GM19238 (cell line): ENCODE data around the gene LHX6.

ENCODE experiments used
- DNase-seq: peaks from one replicate; pipeline ENCODE4 v3.0.0; 2011; ENCODE audit warnings: low spot score; ENCODE audit not compliant: insufficient read length

LHX6 gene

DNA sequence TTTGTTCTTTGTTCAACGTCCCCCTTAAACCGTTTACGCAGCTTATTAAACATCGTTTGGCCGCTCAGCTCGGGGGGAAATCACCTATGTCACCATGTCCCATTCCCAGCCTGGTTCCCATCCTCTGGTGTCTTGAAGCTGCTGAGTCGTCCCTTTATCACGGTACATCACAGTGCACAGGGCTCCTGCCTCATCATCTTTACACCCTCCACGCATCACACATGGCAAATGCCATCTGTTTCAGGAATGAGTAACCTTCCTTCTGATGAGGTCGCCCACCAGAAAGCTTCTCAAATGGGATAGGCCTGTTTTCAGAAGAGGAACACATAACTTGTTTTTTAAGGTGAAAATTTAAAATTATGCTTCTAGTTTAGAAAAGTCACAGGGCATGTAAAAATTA is 7.9 kb upstream of the LHX6 start:
- DNase-seq = no peak

DNA sequence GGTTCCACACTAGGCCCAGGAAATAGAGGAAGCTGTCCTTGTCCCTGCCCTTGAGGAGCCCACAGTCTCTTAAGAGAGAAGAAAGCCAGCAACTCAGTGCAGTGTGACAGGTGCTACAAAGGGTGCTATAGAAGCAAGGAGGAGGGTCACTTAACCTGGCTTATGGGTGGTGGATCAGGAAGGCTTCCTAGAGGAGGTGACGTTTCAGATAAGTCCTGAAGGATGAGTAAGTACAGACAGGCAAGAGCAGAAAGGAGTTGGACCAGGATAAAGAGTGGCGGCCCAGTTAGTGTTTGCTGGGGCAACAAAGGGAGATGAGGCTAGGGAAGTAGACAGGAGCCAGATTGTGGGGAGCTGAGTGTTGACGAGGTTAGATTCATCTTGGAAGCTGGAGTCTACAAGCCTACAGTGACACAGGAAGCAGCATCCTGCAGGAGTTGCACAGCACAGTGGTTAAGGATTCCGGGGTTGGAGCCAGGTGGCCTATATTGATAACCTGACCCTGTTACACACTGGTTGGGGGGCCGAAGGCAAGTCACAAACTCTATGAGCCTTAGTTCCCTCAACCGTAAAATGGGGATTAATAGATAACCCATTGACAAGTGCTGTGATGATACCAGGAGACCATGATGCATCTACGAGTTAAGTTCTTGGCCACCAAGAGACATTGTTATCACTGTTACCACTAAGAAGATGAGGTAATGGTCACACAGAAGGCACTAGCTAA is 5.4 kb upstream of the LHX6 start:
- DNase-seq = no peak

DNA sequence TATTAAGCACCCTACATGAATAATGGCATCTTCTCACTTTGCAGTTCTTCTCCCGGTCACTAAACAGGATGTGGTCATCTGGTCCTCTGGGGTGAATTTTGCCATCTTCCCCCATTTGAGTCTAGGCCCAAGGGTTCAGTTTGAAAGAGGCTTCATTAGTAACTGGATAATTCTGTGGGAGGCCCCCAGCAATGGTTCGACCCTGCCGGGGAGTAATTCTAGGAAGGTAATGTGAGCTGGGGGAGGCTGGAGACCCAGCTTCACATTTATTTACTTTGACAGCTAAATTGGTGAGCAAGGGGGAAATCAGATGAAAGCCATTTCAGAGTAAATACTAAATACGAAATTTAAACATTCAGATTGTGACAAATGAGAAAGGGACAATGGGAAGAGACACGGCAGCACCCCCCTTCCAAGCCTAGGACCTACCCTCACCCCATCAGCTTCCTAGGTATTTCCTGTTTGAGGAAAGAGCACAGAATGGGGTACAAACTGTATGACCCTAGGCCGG is 4.1 kb upstream of the LHX6 start:
- no peak for DNase-seq

DNA sequence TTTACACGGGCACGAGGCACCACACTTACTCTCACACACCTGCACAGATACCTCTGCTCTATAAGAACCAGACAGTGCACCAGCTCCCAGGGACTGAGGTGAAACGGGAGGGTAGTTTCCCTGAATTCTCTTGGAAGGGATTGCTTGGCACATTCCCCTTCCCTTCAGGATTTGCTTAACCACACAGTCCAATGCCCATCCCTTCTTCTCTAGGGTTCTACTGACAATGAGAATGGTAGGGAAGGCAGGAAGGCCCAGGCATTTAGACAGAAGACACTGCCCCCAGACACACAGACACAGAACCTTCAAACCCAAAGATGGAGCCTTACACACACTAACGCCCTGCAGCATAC is 704 bp upstream of the LHX6 start:
- DNase-seq = no peak

DNA sequence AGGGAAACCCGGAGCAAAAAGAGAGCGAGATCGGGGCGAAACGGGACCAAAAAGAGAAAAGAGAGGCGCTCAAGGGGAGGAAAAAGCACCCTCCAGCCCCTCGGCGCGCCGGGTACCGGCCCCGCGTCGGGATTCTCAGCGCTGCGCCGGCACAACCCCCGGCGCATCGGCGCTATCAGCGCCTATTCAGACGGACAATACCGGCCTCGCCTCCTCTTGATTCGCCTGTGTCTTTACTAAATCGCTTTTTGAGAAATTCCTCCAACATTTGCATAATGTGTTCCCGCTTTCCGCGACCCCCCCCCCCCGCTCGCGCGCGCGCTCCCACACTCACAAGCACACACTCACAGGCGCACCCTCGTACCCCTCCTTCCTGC is 578 bp downstream of the LHX6 start:
- no peak for DNase-seq

DNA sequence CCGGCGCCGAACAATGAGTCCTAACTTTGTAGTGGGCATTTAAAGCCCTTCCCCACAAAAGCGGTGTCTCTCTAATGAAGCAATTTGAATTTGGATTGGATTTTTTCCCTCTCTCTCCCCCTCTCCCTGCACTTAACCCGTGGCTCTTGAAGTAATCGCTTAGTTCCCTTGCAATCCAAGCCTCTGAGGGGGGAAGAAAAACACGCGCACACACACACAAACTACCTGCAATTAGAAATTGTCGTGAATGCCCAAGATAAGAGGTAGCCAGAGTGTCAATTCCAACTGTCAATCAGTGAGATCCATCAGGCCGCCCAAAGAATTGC is 1.2 kb downstream of the LHX6 start:
- DNase-seq = no peak

DNA sequence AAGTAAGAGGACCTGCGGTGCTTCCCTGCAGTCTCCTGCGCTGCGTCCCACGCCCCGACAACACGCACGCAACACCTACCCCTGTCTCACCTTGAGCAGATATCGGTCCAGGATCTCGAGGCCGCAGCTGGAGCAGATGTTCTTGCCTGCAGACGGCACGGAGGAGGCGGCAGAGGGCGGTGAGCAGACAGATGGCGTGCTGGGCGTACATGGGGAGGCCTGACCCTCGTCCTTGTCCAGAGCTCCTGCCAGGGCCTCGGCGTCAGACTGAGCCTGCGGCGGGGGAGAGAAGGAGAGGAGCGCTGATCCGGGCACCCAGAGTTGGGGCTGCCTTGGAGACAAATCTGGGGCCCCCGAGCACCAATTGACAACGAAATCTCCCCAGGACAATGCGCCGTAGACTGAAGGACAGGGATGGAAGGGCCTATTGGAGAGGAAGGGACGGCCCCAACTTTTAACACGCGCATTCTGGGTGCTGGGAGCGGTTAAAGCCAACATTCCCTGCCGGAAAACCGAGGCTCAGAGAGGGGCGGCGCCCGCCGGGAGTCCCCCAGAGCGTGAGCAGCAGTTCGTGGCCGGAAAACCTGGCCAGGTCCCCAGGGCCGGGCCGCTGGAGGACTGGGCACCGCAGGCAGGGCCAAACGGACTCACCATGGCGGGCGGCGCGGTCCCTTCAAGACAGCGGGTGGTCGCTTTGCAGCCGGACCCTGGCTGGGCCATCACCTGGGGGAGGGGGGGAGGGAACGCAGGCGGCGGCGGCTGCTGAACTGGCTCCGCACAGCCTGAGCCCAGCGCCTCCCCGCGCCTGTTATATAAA is 1.8 kb downstream of the LHX6 start:
- no peak for DNase-seq

DNA sequence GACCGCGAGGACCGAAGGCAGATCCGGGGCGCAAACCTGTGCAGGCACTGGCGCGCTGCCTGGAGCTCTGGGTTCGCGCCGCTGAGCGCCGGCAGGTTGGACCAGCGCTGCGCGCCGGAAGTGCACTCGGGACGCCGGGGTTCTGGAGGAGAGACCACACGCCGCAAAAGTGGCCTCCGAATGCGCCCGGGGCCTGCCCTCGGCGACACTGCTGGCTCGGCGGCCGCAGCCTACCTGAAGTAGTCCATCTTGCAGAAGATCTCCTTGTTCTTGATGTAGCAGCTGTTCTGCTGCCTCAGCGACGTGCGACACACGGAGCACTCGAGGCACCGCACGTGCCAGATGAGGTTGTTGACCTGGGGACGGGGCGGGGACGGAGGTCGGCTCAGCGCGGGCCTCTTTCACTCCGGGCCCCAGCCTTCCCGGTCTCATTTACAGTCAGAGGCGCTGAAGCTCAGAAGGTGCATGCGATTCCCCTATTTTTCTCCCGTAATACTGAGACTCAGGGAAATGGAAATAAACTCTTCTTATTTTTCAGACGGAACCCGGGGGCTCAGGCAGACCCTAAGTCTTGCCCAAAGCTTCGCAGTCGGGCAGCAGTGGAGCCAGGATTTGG is 2.5 kb downstream of the LHX6 start:
- DNase-seq = no peak

DNA sequence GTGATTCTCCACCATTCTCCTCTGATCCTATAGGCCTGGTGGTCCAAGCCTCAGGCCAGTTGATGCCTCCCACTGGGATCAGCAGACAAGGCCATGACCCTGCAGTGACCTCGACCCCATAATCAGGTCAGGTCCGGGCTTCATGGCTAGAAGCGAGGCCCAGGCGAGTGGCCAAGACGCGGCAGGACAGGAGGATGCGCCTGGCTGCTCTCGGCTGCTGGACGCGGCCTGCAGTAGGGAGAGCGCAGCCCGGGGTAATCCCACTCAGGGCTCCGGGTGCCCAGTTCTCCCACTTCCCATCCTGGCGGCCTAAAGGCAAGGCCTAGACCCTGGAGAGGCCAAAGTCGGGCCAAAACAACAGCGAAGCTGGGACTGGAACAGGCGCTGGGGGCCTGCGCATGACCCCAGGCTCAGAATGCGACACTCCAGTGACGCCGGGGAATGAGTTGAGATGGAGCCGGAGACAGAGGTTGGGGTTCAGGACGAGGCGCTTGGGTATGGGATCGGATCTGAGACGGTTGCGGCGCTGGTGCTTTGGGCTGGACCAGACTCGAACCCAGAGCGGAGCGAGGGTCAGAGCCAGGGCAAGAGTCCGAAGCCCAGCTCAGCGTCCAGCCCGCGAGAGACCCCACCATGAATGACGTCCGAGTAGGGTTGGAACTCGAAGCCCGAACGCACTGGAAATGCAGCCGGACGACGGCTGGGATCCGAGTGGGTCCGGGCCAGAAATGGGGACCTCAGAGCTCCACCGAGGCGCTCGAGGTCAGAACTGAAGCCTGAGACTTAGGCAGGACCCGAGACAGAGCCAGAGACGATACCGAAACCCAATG is 3.2 kb downstream of the LHX6 start:
- DNase-seq = no peak

DNA sequence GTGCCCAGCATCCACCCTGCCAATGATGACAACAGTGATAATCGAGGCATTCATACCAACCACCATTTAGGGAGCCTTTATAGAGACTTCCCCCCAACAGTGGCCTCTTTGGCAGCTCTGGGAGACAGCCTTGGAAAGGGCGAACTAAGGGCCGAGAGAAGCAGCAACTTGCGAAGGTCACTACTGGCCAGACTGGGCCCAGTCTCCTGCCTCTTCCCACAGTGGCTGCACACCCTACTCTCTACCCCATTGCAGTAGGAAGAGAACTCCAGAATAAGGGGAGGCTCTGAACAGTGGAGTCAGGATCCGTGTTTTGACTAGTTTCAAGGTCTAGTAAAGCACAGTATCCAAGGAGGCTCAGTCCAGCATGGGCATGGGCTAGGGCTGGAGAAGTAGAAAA is 5.3 kb downstream of the LHX6 start:
- DNase-seq = no peak

DNA sequence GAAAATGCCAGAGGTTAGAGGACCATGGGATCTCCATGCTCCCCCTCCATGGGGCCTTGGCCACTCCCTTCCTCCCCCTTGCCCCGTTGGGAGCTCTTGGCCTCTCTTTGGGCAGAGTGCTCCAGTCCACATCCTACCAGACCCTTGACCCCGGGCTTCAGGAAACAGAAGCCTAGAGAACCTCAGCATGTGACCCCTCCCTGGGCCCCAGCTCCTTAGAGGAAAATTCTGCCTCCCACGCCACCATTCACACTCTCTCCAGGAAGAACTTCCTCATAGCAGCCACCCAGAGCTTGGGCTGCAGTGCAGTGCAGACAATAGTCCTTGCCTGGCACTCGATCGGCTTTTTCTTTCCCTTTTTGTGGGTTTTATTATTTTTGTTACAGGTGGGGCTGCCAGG is 6.0 kb downstream of the LHX6 start:
- DNase-seq = no peak

DNA sequence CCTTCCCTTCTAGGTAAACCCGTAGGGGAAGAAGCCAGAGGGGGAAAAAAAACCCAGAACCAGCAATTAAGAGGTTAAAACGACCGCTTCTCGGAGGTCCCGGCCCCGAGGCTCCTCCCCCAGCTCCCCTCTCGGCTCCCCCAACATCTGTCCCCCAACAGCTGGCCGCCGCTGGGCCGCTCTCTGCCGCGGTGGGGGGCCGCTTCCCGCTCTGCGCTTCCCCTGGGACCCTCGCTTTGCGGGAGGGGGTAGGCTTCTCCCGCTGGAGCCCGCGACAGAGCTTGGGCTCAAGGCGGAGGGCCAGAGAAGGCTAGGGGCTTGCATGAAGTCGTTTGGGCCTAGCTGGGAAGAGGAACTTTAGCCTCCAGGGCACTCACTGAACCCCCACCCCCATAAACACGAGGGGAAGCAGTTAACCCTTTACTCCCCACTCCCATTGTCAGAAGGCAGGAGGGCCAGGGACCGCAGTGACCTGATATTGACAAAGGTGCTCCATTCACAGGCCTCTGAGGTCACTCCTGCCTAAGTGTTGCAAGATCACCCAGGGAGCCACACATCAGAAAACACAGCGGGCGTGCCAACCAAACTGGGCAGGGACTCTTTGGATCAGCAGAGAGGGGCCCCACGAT is 7.5 kb downstream of the LHX6 start:
- no peak for DNase-seq

DNA sequence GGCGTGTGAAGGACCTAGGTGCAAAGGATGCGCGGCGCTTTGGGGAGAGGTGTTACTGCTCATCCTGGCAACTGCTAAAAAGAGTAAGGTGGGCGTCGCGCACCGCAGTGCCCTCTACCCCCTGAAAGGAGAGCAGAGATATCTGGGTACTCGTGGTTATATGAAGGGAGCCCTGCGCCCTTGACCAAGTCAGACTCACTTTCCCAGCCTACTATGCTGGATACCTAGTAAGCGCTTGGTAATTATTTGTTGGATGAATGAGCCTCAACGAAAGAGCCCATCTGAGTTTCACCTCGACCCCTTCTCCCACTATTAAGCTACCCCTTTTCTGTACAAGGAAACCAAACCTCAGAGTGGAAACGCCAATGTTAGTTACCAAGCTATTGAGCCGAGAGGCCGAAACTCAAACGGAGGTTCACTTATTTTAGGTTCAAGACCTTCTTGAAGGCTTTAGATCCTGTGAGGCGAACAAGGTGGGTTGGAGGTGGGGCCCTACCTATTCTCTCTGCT is 8.0 kb downstream of the LHX6 start:
- DNase-seq = no peak

DNA sequence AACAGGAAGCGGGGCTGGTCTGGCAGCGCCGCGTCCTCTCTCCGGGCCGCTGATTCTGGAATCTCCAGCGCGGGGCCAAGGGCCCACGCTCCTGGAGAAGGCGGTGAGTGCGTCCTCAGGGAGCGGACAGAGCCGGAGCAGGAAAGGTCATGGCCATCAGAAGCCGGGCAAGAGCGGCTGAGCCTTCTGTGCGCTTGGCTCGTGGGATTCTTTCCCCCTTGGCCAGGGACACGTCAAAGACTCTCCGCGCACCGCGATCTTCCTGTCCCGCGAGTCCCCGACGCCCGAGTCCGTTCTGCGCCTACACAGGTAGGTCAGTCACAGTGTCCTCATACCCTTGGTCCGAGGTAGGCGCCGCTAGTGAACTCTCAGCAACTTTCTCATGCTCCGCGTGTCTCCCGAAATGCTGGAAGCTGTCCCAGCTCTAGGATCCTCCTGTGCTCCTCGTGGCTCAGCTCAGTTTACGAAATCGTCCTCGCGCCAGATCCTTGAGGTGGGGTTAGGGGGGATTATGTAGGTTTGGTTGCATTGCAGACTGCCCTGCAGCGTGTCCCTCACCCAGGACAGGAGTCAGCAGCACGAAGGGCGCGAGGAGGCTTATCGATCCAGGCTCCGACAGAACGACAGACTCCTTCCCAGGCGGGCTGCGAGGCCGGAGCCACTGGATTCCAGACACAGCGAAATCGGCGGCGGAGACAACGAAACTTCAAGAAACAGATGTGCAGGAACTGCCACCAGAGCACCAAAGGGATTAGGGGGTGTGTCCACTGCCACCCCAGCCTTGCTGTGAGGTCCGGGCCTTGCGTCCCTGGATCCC is 8.7 kb downstream of the LHX6 start:
- DNase-seq = no peak

DNA sequence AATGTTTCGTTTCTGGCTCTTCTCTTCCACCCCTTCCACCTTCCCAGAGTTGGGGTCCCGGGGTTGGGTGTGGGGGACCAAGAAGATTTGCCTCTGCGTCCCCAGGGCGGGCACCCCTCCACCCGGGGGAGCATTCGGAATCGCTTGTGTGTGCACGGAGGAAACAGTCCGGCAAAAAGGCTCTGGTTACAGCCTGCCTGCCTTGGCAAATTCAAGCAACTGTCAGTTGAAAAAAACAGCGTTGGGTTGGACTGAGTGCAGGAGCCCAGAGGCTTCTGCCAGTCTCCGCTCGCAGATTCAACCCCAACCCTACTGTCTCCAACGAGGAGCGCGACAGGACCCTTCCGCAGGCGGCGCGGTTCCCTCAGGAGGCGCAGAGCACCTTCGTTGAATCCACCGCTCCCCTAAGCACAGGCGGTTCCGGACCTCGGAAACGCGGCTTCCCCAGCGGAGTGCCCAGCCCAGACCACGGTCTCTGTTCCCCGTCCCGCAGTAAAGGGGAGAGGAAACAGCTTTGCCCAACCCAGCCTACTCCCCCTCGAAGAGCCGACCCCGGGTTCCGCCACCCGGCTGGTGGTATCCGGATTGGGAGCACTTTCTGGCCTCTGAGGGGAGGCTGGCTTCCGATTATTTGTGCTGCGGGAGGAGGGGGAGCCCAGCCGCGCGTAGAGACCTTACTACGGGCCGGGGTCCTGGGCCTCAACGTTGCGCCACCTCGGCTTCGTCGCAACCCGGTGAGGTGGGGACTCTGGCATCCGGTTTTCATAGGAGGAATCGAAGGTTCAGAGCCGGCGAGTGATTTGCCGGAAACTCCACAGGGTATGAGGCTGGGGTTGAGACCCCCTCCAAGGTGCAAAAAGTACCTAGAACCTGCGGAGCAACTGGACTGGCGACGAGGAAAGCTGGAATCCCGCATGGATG is 9.6 kb downstream of the LHX6 start:
- DNase-seq = no peak

DNA sequence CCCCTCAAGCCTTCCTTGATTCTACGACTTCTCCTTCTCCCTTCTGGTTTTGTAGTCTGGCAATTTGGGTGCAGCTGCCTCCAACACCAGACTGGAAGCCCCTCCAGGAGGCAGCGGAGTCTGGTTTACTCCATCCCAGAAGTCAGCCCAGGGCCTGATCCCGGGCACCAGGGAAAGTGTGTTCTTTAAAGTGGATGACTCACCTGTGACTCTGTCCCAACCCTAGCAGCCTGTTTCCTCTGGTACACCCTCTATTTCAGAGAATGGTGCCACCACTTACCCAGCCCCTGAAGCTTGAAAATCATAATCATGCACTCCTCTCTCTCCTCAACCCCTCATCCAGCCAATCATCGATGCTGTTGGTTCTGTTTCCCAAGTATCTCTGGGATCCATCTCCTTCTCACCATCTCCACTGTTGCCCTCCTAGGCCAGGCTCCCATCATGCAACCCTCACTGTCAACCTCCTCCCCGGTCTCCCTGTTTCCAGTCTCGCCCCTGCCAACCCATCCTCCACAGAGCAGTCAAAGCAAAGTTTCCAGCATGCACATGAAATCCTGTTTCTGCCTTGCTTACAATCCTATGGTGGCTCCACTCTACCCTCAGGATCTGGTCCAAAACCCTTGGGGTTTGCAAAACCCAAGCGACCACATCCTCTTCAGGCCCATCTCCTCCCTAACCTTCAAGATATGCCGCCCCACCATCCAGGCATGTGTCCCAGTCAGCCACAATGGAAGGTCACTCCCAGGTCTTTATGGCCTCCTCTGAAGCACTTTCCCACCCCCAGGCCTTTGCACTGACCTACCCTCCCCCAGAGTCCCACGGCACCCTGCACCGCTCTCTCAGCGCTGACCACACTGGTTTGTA is 10.5 kb downstream of the LHX6 start:
- no peak for DNase-seq

DNA sequence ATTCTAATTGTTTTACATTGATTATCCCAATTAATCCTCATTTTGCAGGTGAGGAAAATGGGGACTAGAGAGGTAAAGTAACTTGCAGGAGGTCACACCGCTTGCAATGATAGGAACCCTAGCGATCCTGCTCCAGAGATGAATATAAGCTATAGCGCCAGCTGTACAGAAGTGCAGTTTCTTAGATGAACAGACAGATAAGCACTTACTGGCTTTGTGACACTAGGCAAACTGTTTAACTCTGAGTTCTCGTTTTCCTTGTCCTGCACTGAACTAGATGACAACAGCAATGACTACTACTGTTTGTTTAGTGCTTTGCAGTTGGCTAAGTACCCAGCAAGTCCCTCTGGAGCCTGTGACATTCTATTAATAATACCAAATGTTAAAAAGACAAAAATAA is 11.1 kb downstream of the LHX6 start:
- no peak for DNase-seq

DNA sequence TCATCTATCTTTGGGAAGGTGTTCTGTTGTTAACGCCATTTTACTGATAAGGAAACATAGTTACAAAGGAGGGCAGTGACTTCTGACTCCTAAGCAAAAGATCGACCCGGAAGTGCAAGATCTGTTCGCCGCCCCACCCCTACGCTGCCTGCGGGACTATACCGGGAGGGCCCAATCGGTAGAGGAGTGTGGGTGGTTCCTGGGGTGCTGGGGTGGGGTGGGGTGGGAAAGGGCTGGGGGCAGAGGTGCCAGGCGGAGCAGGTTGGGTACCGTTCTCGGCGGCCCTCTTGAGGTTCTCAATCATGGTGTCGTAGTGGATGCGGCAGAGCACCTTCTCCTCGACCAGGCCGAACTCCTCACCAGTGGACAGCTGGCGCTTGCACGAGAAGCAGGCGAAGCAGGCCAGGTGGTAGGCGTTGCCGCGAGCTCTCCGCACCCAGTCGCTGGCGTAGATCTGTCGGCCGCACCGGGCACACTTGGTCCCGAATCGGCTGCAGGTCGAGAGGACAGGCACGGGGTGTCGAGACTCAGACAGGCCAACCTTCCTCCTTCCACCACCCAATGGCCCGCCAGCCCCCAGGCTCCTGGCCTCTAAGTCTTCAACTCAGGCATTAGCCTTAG is 11.8 kb downstream of the LHX6 start:
- DNase-seq = no peak
